ENCODE data around the gene NFIL3.

NFIL3 gene

GRCh38 chr9:91395106-91395552, 28.5 kb downstream of the NFIL3 start:
- Histone ChIP-seq H3K9me3 (ENCODE audit: insufficient read depth, low read length) (no peaks in the 10 kb centered on the region), H3K4me3 (ENCODE audit: insufficient read depth, low read length, poor library complexity, severe bottlenecking) (no peak overlapping the region), H3K79me2 (ENCODE audit: insufficient read depth, low read length) (no peaks in the 10 kb centered on the region), H3K36me3 (ENCODE audit: low read length) (no peaks in the 10 kb centered on the region), H3K9me2 (replicated peaks; ENCODE audit: insufficient read depth, low read length) (no peaks in the 10 kb centered on the region), H2AFZ (ENCODE audit: low read depth, low read length, severe bottlenecking) (no peak overlapping the region), H3F3A (ENCODE audit: insufficient read depth) (no peaks in the 10 kb centered on the region), H3K9ac (ENCODE audit: low read length) (no peak overlapping the region), H3K27me3 (ENCODE audit: low read length) (no peaks in the 10 kb centered on the region), H4K20me1 (ENCODE audit: low read depth, low read length) (no peaks in the 10 kb centered on the region), H3K4me2 (ENCODE audit: low read depth, low read length, poor library complexity, severe bottlenecking) (no peak overlapping the region), H3K27ac (ENCODE audit: low read depth, low read length) (no peak overlapping the region)
- TF ChIP-seq CTCF (IDR thresholded peaks at IDR 0.05; ENCODE audit: insufficient read depth, low read length, poor library complexity, severe bottlenecking): no peak
- TF ChIP-seq EZH2phosphoT487 (conservative IDR thresholded peaks at IDR 0.05; ENCODE audit: low read length): no peak

- Histone ChIP-seq H3F3A (ENCODE audit: insufficient read depth) (no peaks in the 10 kb centered on the region), H4K20me1 (ENCODE audit: low read depth, low read length) (no peaks in the 10 kb centered on the region), H3K4me3 (ENCODE audit: insufficient read depth, low read length, poor library complexity, severe bottlenecking) (no peak overlapping the region), H2AFZ (ENCODE audit: low read depth, low read length, severe bottlenecking) (no peak overlapping the region), H3K9me2 (replicated peaks; ENCODE audit: insufficient read depth, low read length) (no peaks in the 10 kb centered on the region), H3K9me3 (ENCODE audit: insufficient read depth, low read length) (no peaks in the 10 kb centered on the region), H3K36me3 (ENCODE audit: low read length) (no peaks in the 10 kb centered on the region), H3K27ac (ENCODE audit: low read depth, low read length) (no peak overlapping the region), H3K9ac (ENCODE audit: low read length) (no peak overlapping the region), H3K4me2 (ENCODE audit: low read depth, low read length, poor library complexity, severe bottlenecking) (no peak overlapping the region), H3K27me3 (ENCODE audit: low read length) (no peaks in the 10 kb centered on the region), H3K79me2 (ENCODE audit: insufficient read depth, low read length) (no peaks in the 10 kb centered on the region)
- no peak for TF ChIP-seq CTCF (IDR thresholded peaks at IDR 0.05; ENCODE audit: insufficient read depth, low read length, poor library complexity, severe bottlenecking)
- TF ChIP-seq EZH2phosphoT487 (conservative IDR thresholded peaks at IDR 0.05; ENCODE audit: low read length): no peak
Observed at GRCh38 chr9:91393826-91394225, 29.8 kb downstream of the NFIL3 start.

GRCh38 chr9:91392435-91392834, 31.2 kb downstream of the NFIL3 start:
- Histone ChIP-seq H3K27ac (ENCODE audit: low read depth, low read length) (no peak overlapping the region), H3K79me2 (ENCODE audit: insufficient read depth, low read length) (no peaks in the 10 kb centered on the region), H3K4me3 (ENCODE audit: insufficient read depth, low read length, poor library complexity, severe bottlenecking) (no peak overlapping the region), H3K9me2 (replicated peaks; ENCODE audit: insufficient read depth, low read length) (no peaks in the 10 kb centered on the region), H3K4me2 (ENCODE audit: low read depth, low read length, poor library complexity, severe bottlenecking) (no peak overlapping the region), H2AFZ (ENCODE audit: low read depth, low read length, severe bottlenecking) (no peak overlapping the region), H3K9ac (ENCODE audit: low read length) (no peak overlapping the region), H4K20me1 (ENCODE audit: low read depth, low read length) (no peaks in the 10 kb centered on the region), H3K27me3 (ENCODE audit: low read length) (no peaks in the 10 kb centered on the region), H3K9me3 (ENCODE audit: insufficient read depth, low read length) (no peaks in the 10 kb centered on the region), H3F3A (ENCODE audit: insufficient read depth) (no peaks in the 10 kb centered on the region), H3K36me3 (ENCODE audit: low read length) (no peaks in the 10 kb centered on the region)
- no peak for TF ChIP-seq CTCF (IDR thresholded peaks at IDR 0.05; ENCODE audit: insufficient read depth, low read length, poor library complexity, severe bottlenecking)
- no peak for TF ChIP-seq EZH2phosphoT487 (conservative IDR thresholded peaks at IDR 0.05; ENCODE audit: low read length)
